GM15510 (cell line): Measurements from ENCODE around the gene RAB28.

ENCODE experiments used
- POLR2A ChIP-seq: IDR thresholded peaks from 3 replicates; pipeline ENCODE4 v1.6.1; 2011; ENCODE audit warnings: borderline replicate concordance; ENCODE audit not compliant: insufficient read length; ENCODE audit errors: extremely low read depth

Gene RAB28

GRCh38 chr4:13441506-13441905 lies 42.6 kb downstream of the RAB28 start:
- no peak for TF ChIP-seq POLR2A

GRCh38 chr4:13436962-13437361 lies 47.2 kb downstream of the RAB28 start:
- TF ChIP-seq POLR2A = no peak

- no peak for TF ChIP-seq POLR2A
These were observed 51.7 kb downstream of the RAB28 start for GRCh38 chr4:13432453-13432852.

GRCh38 chr4:13430834-13431568 lies 53.1 kb downstream of the RAB28 start:
- no peak for TF ChIP-seq POLR2A

- no peak for TF ChIP-seq POLR2A
These were observed 56.4 kb downstream of the RAB28 start for GRCh38 chr4:13427599-13428325.

GRCh38 chr4:13415068-13415785 lies 68.9 kb downstream of the RAB28 start:
- no peak for TF ChIP-seq POLR2A

- TF ChIP-seq POLR2A = no peak
These were observed 70.3 kb downstream of the RAB28 start for GRCh38 chr4:13413729-13414437.

- no peak for TF ChIP-seq POLR2A
These were observed 72.2 kb downstream of the RAB28 start for GRCh38 chr4:13411942-13412341.

GRCh38 chr4:13409324-13409723 lies 74.8 kb downstream of the RAB28 start:
- no peak for TF ChIP-seq POLR2A

- TF ChIP-seq POLR2A = no peak
These were observed 80.3 kb downstream of the RAB28 start for GRCh38 chr4:13403833-13404232.

- no peak for TF ChIP-seq POLR2A
These were observed 80.8 kb downstream of the RAB28 start for GRCh38 chr4:13403326-13403725.

- no peak for TF ChIP-seq POLR2A
These were observed 84.9 kb downstream of the RAB28 start for GRCh38 chr4:13399257-13399656.

GRCh38 chr4:13396161-13396560 lies 88.0 kb downstream of the RAB28 start:
- TF ChIP-seq POLR2A = no peak

- TF ChIP-seq POLR2A = no peak
These were observed 97.6 kb downstream of the RAB28 start for GRCh38 chr4:13386405-13387107.
